ENCODE measurements around the gene TMEM200B. TPM values are rescaled to one million over a fixed set of nuclear protein-coding genes. Genes with fewer than 3 reads are reported as not detected.
"Not testable (repeated sequence)": the region's sequence is repeated elsewhere in the genome, so short reads cannot be mapped to it uniquely, and the experiment has no call there.

TMEM200B gene
- total RNA-seq, 2 donors from 2014 or later: 4.0 to 4.7 TPM

DNA sequence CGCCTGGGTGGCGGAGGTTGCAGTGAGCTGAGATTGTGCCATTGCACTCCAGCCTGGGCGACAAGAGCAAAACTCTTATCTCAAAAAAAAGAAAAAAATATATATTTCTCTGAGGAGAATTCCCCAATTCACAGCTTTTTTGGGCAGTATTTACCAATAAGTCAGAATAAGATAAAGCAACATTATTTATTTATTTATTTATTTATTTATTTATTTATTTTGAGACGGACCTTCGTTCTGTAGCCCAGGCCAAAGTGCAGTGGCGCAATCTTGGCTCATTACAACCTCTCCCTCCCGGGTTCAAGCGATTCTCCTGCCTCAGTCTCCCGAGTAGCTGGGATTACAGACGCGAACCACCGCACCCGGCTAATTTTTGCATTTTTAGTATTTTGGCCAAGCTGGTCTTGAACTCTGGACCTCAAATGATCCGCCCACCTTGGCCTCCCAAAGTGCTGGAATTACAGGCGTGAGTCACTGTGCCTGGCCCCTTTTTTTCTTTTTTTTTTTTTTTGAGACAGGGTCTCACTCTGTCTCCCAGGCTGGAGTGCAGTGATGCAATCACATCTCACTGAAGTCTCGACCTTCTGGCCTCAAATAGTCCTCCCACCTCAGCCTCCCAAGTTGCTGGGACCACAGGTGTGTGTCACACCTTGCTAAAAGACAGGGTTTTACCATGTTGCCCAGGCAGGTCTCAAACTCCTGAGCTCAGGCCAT lies 43.6 kb downstream of the TMEM200B start:
- intact Hi-C loops (cut with DNase I); ATAC-seq; DNase-seq: not testable (repeated sequence)

DNA sequence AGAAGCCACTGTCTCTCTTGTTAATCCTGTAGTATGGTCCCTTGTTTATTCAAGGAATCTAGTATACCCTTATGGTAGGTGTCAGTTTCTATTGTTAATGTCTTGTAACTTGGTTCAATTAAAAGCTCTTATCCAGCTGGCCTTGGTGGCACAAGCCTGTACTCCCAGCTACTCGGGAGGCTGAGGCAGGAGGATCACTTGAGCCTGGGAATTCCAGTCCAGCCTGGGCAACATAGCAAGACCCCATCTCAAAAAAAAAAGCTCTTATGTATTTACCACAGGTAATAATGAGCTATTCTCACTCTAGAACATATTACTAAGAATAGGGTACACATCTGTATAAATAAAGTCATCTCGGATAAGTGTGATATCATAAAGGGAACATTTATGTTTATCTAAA lies 46.5 kb downstream of the TMEM200B start:
- DNase-seq (no peak), ATAC-seq (no peak)
- intact Hi-C loops (cut with DNase I): no loop called here

Other genes with a start within 250 kb of the TMEM200B start
- 10 to 100 TPM; 16.0 to 24.2 TPM for gene EPB41, start 209.3 kb downstream of the TMEM200B start, total RNA-seq
- 10 to 100 TPM; 50.1 to 63.9 TPM for gene SRSF4, start 58.0 kb upstream of the TMEM200B start, total RNA-seq
- 10 to 100 TPM; 25.8 to 26.2 TPM for gene MECR, start 107.0 kb upstream of the TMEM200B start, total RNA-seq
- gene PTPRU, start 112.6 kb upstream of the TMEM200B start, total RNA-seq: 10 to 100 TPM; 13.6 to 18.2 TPM